GM12872 (cell line): Measurements from ENCODE around the gene AQP11.
A peak's percentile ranks its signal among the peaks of the same experiment; 100 is the strongest.

Source experiments
- CTCF ChIP-seq: IDR thresholded peaks from 3 replicates; pipeline ENCODE4 v1.5.1; 2011; ENCODE audit warnings: low read depth, mild to moderate bottlenecking, low read length, moderate library complexity; ENCODE audit not compliant: insufficient read depth

Gene AQP11

GRCh38 chr11:77602381-77603088, 12.8 kb downstream of the AQP11 start:
- no peak for TF ChIP-seq CTCF

- TF ChIP-seq CTCF = no peak
These were observed 14.5 kb downstream of the AQP11 start for GRCh38 chr11:77604281-77604680.

- TF ChIP-seq CTCF = no peak
These were observed 19.5 kb downstream of the AQP11 start for GRCh38 chr11:77609234-77609633.

- no peak for TF ChIP-seq CTCF
These were observed 22.2 kb downstream of the AQP11 start for GRCh38 chr11:77611921-77612320.

- TF ChIP-seq CTCF = no peak
These were observed 28.1 kb downstream of the AQP11 start for GRCh38 chr11:77617892-77618291.

- peak; percentile 67 for TF ChIP-seq CTCF
These were observed 29.9 kb downstream of the AQP11 start for GRCh38 chr11:77619576-77620198.

GRCh38 chr11:77630157-77630710, 40.5 kb downstream of the AQP11 start:
- TF ChIP-seq CTCF = no peak
